GM18502 (cell line): Measurements from ENCODE around the gene DSCAML1.

ENCODE experiments used
- ATAC-seq: cut with Tn5 transposase; IDR thresholded peaks from one replicate; pipeline ENCODE4 v1.9.1; 2021; ENCODE audit warnings: mild to moderate bottlenecking; ENCODE audit not compliant: unreplicated experiment, poor library complexity

The DSCAML1 gene

DNA sequence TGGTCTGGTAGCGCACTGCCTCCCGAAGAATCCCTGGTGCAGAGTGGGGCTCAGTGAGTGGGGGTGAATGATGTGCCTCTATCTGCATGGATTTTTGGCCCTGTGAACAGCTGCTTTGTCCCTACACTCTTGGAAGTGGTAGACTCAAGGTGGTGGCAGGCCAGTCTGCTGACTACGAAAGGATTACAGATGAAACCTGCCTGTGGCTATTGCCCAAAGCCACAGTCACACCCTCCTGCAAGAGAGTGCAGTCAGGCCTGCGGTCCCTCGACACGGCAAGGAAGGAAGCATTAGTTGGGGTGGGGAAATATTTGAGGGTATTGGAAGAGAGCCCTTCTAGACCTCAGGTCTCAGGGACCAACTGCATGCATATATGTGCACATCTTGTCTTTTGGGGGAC, 63.7 kb downstream of the DSCAML1 start:
- ATAC-seq, result no peak

DNA sequence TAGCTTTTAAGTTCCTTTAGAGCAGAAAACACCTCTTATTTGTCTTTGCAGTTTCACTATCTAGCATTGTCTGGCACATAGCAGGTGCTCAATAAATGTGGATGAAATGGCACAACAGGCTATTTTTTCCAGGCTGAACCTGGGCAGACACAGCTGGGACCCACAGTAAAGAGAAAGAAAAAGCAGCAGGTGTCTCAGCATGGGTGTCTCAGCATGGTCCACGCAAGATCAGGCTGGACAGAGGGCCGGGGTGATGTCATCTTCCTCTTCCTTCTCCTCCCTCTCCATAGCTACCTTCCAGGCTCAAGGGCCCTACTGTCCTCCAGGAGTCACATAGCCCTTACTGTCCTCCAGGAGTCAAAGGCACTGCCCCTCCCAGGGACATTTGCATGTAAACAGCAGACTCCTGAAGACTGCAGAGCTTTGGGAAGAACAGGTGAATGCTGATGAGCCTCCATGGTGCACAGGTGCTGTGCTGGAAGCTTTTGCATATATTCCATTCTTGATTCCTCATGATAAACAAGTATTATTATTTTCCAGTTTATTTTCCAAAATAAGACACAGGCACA, 65.2 kb downstream of the DSCAML1 start:
- ATAC-seq, result no peak

DNA sequence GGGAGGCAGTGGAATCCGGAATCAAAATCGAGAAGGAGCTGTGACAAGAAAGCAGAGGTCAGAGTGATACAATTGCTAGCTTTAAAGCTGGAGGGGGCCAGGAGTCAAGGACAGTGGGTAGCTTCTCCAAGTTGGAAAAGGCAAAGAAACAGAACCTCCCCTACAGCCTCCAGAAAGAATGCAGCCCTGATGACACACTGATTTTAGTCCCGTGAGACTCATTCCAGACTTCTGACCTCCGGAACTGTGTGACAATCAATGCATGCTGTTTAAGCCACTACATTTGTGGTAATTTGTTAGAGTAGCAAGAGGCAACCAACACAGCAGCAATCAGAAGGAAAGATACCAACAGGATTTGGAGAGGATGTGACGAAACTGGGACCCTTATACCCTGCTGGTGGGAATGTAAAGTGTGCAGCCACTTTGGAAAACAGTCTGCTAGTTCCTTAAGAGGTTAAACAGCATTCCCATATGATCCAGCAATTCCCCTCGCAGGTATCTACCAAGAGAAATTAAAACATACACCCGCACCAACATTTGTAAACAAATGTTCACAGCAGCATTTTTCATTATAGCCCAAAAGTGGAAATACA, 66.7 kb downstream of the DSCAML1 start:
- no peak for ATAC-seq

DNA sequence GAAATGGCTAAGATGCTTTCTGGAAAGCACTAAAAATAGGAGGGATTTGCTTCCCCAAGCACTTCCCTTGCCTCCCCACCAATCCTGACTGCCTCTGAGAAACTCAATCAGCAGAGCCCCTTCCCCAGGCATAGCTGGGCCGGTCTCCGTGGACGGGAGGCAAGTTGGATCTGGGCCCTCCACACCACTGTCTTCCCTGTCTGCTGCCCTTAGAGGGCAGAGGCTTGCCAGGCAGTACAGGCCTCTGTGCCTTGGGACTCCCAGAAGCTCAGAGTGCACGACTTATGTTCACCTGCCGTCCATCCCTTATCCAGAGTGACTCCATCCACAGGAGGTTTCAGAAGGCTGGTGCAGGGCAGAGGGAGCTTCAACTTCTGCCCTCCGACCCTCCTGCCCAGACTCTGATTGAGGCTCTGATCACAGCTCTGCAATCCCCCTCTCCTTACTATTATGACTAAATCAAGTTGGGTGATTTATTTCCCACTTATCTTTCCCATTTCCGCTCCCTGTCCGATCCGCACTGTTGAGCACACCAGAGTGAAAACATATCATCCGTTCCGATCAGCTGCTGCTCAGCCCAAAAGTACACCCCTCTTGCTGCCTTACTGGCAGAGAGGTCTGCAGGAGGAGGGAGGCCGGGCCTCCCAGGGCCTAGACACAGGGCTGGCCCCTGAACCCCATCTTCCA, 71.8 kb downstream of the DSCAML1 start:
- no peak for ATAC-seq

DNA sequence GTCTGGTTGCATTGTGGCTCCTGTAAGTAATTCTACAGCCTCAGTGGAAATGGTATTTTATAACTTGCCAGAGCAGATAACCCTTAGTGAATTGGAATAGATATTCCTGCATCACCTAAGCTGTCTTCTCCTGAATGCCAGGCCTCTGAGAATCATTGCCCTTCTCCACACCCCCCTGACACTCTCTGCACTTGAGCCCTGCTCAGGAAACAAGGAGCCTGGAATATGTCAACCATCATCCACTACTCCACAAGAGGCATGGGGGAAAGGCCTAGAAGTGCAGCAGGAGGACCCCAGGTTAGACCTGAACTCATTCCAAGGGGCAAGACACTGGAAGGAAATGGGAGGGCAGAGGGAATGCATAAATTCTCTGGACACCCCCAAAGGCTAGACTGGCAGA, 72.4 kb downstream of the DSCAML1 start:
- no peak for ATAC-seq

DNA sequence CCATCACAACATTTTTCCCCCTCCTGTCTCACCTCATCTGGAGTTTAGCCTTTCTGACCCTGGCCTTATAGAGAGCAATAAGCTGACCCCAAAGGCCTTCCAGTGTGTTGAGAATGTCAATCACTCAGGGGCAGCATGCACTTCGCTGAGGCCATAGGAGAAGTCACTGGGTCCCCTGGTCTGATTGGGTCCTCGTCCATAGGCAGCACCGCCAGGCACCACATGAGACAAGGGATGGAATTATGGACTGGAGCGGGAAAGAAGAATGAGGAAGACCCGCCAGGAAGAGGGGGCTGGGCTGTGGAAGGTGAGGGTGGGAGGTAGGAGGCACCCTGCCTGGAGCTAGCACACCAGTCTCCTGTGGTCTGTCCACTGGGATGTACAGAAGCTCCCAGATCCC, 72.9 kb downstream of the DSCAML1 start:
- no peak for ATAC-seq

DNA sequence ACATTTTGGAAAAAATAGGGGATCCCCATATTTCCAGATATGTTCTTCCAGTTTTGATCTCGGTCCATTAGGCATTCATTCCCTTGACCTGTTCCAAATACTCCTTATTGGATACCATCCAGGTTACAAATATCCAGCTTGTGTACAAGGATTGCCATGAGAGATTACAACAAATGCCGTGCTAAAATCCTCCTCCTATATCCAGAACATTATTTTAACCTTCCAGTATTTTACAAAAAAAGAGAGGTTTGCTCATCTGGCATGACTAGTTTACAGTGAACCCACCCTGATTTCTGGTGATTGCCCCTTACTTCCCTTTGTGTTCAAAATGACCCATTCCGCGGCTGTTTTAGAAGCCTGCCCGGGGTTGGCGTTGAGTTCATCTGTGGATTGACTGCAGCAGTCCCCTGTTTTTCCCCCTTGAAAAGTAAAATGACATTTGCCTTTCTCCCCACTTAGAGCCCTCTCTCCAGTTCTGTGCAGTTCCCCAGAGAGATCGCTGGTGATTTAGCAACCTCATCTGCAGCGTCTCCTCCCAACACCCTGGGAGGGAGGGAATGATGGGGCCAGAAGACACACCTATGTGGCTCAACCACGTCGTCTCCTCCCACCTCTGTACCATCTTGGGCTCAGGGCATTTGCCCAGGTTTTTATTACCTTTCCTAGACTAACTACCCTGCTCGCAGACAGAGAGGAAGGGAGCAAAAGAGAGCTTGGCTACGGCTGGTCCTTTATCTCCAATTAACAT, 73.6 kb downstream of the DSCAML1 start:
- ATAC-seq, result no peak

DNA sequence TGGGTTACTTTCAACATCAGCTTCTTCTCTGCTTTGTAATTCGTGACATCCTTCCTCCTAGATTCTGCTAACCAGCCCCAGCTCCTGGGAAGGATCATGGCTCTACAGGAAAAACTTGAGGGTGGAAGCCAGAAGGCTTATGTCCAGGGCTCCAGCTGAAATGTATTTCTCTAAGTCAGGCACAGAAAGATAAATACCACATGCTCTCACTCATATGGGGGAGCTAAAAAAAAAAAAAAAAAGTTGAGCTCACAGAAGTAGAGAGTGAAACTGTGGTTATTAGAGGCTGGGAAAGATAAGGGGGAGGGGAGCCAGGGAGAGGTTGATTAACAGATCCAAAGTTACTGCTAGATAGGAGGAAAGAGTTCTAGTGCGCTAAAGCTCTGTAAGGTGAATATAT, 74.9 kb downstream of the DSCAML1 start:
- no peak for ATAC-seq

DNA sequence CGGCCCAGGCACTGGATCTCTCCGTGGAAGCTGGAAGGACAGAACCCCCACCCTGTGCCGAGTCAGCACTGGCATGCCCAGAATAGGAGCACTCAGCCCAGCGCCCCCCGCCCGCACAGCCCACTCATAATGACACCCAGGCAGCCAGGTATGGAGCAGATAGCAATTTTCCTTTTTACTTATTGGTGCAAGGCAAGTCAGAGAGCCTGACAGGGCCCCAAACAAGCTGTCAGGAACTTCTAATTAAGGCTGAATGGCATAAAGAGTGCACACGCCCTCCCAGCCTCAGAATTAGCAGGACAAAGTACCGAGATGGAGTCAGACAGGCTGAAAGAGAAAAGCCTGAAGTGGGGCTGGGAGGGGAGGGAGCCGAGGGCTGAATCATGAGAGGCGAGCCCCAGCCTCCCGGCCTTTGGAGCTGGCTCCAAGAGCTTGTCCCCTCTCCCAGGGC, 76.9 kb downstream of the DSCAML1 start:
- no peak for ATAC-seq

DNA sequence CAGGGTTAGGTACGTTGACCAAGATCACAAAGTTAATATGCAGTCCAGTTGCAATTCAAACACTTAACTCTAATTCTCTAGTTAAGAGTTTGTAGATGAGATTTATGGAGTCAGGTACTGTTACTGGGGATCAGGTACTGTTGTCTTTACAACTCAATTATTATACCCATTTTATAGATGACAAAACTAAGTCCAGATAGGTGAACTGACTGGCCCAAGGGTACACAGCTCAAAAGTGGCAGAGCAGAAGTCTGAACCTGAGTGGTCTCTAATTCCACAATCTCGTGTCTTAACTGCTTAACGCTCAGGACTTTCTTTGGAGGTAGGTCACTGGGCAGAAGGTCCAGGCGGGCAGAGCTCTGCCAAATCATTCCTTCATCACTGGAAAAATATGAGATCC, 77.5 kb downstream of the DSCAML1 start:
- ATAC-seq, result no peak

DNA sequence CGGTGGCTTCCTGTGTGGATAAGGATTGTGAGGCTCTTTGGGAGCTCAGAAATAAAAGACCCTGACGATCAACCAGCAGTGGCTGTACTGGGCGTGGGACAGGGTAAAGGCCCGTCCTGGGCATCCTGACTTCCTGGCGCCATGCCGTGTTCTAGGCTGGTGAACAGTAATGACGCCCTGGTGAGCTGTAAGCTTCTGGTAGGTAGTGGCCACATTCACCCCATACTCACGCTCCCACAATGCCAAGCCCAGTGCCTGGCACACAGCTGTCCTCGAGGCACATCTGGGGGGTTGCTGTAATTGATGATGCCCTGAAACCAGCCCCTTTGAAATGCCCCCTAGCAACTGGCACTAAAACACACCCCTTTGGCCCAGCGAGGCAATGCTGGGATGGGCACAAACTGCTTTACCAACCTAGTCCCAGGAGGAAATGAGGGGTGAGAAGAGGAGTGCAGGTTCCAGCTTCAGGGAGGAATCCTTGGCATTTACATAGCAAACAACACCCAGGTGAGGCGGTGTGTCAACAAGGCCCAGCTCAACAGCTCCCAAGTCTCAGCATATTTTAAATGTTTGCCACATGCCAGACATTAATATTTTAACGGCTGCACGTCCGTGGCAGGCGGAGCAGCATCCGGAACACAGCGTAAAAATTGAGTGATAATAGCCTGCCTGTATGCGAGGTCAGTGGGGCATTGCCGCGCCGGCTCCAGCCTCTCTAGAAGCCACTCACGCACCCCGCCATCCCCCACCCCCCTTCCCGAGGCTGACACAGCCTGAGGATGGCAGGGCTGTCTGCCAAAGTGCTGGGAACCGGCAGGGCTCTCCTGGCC, 79.3 kb downstream of the DSCAML1 start:
- no peak for ATAC-seq

DNA sequence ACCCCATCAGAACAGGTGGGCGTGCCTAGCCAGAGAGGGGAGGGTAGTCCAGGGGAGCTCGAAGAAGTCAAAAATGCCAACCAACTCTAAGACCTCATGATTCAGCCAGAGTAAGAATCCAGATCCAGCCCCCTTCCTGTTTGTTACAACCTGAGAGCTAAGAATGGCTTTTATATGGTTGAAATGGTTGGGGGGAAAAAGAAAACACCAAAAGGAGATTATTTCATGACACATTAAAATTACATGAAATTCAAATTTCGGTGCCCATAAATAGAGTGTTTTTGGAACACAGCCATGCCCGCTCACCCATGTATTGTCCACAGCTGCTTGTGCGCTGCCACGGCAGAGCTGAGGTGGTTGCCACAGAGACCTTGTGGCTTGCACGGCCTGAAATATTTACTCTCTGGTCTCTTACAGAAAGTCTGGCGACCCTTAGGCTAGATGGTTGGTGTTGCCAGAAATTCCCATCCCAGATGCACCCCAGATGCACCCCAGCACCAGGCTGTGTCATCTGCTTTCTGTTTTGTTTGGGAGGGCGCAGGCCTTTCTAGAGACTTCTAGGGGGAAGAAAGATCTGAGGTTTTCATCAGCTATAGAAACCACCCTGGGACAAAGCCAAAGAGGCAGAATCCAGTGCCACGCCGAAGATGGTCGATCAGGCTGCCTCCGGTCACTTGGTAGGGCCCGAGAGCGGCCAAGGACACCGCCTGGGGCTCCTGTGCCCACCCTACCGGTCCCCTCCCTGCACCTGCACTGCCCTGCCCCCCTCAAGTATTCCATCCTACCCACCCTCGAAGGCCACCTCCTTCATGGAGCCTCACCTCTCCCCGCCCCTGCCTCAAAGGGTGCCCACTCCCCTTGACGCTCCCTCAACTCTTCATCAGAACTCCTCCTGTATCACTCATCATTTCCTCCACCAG, 80.2 kb downstream of the DSCAML1 start:
- ATAC-seq, result no peak

DNA sequence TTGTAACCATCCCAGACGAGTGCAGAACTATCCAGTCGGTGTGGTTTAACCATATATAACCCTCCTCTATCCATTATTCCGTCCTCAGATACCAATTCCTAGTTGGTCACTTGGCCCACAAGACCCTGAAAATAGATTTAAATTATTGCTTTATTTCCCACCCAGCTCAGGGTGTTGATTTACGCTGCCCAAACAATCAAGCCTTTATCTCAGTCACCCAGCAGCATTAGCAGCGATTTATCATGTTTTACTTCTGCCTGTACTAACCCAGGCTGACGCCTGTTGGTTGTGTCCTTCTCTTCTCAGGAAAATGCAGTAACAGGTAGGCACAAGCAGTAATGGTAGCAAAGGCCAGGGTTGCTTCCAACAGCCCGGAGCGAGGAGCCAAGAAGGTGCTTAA, 81.2 kb downstream of the DSCAML1 start:
- ATAC-seq, result no peak

DNA sequence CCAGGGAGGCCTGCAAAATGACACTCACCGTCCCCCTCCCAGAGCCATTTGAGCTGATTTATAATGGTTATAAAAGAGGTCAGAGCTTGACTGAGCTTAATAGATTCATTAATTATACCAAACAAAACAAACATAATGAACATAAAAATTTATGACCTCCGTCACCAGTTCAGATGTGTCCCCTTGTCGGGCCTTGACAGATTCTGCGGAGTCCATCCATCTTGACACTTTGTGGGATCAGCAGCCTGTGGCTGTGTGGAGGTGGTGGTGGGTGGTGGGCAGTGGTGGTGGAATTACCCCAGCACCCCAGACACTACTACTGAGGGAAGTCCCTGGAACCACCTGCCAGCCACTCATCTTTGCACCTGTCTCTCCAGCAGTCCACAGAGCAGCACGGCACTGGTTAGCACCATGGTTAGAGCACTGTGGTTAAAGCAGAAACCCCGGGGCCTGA, 83.5 kb downstream of the DSCAML1 start:
- no peak for ATAC-seq

DNA sequence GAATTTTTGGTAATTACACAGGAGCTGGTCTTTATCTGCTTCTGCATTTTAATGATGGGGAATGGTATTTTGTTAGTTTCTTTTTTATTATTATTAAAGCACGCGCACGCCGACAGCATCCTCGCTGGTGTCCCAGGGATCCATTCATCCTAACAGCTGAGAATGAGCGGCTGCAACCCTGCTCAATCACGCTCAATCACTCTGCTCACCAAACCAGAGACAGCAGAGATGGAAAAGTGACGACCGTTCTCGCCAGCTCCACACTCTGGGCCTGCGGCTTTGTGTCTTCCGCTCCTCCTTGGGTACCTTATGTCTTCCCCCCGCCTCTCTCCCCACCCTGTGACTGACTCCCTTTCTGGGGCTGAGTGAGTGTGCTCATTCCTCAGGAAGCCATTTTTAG, 84.5 kb downstream of the DSCAML1 start:
- no peak for ATAC-seq

DNA sequence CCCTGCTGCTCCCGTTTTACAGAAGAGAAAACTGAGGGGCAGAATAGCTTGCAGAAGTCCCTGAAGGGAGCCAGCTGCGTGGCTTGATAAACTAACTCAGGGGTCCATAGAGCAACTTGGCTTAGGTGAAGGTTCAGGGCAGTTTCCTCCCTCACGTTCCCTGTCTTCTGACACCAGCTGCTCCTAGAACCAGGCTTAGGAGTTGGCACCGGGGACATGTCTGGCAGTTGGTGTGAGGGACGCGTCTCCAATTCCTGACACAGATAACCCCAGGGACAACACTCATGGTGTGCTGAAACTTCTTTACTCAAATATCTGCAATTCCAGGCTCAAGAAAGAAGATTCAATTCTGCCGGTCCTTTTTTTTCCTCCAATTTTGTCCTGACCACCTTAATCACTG, 85.7 kb downstream of the DSCAML1 start:
- ATAC-seq, result no peak

DNA sequence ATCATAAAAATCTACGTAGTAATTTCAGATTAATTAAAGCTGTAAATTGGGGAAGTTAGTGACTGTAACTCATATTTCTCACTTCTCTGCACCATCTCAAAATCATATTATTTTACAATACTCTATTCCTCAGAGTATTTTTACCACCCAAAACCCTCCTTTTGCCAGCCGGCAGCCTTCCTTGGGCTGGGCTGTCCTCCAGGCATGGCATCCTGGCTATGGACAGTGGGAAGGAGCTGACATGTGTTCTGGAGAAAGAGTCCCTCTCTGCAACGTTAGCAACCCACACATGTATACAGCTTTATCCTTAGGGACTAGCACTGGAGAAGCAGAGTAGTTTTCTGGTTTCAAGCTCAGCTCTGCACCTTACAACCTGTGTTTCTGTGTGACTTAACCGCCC, 86.8 kb downstream of the DSCAML1 start:
- ATAC-seq, result no peak

DNA sequence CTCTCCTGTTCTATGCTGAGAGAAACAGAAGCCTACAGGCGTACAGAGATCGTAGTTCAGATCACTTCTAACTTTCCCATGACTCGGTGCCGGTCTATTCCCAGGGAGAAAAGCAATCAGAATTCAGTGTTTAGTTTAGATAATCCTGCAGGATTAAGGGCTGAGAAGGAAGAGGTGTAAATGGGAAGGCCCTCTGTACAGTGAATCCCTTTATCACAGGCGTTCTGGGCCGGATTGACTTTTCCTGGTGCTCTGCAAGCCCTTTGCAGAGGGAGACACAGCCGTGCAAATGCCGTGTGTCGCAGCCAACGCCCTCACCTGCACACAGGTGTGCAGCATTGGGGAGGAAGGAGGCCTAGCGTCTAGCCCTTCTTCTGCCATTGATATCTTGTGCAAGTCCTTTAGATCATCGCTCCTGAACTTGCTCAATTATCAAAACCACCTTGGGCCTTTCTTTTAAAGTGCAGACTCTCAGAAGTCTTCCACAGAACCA, 90.6 kb downstream of the DSCAML1 start:
- no peak for ATAC-seq

DNA sequence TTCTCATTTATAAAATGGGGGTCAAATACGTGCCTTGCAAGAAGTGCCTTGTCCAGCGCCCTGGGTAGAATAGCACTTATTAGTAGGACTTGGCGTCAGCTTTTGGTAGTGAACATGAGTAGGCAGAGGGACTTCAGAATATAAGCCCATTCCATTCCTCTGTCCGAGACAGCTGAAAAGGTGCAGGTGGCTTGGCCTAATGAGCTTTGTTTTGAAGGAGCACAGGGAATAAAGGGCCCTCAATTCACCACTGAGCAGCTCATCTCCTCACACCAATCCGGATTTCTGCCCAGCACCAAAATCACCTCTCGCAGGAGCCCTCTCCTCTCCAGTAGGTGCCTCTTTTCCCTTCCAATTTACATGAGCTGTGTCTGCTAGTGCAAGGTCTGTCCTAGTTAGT, 91.2 kb downstream of the DSCAML1 start:
- ATAC-seq, result no peak
